ENCODE results near the gene PHACTR2.

DNA sequence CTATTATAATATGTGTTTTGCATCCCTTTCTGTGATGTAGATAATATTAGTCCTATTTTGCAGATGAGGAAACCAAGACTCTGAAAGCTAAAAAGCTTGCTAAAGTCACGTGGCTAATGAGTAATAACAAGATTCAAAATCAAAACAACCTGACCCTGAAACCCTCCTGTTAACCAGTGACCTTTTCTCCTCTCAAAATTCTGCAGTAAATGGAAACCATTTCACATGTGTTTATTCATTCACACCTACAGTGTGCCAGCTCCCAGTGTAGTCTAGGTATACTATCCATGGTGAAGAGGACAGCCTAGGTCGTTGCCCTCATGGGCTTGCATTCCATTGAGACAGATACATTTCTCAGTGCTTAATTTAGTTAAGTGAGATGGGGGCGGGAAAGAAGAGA, 30.6 kb upstream of the PHACTR2 start:
- TF ChIP-seq, protein P1, sequence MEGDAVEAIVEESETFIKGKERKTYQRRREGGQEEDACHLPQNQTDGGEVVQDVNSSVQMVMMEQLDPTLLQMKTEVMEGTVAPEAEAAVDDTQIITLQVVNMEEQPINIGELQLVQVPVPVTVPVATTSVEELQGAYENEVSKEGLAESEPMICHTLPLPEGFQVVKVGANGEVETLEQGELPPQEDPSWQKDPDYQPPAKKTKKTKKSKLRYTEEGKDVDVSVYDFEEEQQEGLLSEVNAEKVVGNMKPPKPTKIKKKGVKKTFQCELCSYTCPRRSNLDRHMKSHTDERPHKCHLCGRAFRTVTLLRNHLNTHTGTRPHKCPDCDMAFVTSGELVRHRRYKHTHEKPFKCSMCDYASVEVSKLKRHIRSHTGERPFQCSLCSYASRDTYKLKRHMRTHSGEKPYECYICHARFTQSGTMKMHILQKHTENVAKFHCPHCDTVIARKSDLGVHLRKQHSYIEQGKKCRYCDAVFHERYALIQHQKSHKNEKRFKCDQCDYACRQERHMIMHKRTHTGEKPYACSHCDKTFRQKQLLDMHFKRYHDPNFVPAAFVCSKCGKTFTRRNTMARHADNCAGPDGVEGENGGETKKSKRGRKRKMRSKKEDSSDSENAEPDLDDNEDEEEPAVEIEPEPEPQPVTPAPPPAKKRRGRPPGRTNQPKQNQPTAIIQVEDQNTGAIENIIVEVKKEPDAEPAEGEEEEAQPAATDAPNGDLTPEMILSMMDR (IDR thresholded peaks at IDR 0.05), result no peak
- TF ChIP-seq POLR2A (IDR thresholded peaks at IDR 0.05), result no peak
